ENCODE measurements around the gene ETV2. TPM values are rescaled to one million over a fixed set of nuclear protein-coding genes. Genes with fewer than 3 reads are reported as not detected.
"Not testable (repeated sequence)": the region's sequence is repeated elsewhere in the genome, so short reads cannot be mapped to it uniquely, and the experiment has no call there.

ETV2 gene, protein sequence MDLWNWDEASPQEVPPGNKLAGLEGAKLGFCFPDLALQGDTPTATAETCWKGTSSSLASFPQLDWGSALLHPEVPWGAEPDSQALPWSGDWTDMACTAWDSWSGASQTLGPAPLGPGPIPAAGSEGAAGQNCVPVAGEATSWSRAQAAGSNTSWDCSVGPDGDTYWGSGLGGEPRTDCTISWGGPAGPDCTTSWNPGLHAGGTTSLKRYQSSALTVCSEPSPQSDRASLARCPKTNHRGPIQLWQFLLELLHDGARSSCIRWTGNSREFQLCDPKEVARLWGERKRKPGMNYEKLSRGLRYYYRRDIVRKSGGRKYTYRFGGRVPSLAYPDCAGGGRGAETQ
- total RNA-seq (2014; rRNA removed; shearing (Covaris generic)): 2.8 and 4.9 TPM in 2 replicates

DNA sequence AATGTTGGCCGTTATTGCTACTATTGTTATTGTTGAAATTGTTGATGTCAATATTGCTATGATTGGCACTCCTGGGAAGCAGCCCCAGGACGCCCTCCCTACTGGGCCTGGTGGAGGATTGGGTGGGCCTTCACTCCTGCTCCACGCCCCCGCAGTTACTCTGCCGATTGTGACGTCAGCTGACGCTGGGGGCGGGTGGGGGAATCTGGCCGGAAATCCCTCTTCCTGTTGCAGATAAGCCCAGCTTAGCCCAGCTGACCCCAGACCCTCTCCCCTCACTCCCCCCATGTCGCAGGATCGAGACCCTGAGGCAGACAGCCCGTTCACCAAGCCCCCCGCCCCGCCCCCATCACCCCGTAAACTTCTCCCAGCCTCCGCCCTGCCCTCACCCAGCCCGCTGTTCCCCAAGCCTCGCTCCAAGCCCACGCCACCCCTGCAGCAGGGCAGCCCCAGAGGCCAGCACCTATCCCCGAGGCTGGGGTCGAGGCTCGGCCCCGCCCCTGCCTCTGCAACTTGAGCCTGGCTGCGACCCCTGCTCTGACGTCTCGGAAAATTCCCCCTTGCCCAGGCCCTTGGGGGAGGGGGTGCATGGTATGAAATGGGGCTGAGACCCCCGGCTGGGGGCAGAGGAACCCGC, at the start of gene ETV2:
Gene ETV2 (plus strand): TSS at position 231 of the 637 bp plus-strand sequence. CDS start 716 bp downstream, outside the sequence.
- no peak for DNase-seq (ENCODE audit: low spot score)

DNA sequence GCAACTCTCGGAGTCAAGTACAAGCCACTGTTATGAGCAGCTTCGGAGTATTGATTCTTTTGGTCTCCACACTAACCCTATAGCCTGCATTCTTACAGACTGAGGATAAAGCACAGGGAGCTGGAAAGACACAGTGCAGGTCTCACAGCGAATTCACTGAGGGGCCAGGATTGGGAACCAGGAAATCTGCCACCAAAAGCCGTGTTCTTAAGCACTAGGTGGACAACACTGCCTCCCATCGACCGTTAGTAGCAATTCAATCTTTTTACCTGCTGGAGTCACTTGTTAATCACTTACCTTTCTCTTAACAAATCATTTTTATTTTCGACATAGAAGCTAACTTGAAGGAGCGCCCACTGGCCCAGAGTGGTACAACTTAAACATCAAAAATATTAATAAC, 49.3 kb upstream of the ETV2 start:
- no peak for DNase-seq (ENCODE audit: low spot score)

DNA sequence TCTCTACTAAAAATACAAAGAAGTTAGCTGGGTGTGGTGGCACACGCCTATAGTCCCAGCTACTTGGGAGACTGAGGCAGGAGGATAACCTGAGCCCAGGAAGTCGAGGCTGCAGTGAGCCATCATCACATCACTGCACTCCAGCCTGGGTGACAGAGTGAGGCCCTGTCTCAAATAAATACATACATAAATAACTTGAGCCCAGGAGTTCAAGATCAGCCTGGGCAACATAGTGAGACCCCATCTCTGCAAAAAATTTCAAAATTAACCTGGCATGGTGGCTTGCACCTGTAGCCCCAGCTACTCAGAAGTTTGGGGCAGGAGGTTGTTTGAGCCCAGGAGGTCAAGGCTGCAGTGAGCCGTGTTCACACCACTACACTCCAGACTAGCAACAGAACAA, 46.5 kb upstream of the ETV2 start:
- not testable (repeated sequence) for DNase-seq (ENCODE audit: low spot score)

DNA sequence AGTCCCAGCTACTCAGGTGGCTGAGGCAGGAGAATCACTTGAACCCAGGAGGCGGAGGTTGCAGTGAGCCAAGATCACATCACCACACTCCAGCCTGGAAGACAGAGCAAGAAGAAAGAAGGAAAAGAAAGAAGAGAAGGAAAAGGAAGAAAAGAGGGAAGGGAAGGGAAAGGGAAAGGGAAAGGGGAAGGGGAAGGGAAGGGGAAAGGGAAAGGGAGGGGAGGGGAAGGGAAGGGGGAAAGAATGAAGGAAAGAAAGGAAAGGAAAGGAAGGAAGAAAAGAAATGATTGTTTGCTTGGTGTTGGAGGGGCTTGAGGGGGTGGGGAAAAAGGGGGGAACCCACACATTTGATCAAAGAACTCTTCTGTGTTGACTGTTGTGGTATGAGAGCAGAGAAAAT, 45.6 kb upstream of the ETV2 start:
- no peak for DNase-seq (ENCODE audit: low spot score)

DNA sequence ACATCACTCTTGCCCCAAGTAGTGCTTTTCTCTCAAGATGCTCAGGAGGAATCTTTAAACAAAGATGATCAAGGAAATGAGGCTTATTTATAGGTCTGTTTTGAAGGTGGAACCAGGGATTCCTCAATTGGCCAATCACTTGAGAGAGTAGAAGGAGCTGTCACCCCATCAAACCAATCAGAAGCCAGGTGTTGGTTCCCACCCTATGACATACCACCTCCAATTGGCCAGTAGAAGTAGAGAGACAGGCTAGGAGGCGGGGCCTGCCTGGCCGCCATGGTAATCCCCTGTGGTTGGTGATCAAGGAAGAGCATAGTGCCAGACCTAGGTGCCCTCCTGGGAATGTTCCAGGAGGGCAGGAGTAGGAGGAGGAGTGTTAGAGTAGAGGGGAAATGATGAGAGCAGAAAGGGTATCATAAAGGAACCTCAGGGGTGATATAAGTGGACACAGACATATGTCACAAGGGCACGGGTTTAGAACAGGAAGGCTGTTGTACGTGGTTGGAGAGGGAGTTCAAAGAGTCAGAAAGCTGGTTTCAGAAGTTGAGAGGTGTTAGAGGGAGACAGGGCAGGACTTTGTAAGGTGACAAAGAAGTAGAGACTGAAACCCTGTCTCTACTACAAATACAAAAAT, 45.1 kb upstream of the ETV2 start:
- peak; percentile 36 for DNase-seq (ENCODE audit: low spot score)

DNA sequence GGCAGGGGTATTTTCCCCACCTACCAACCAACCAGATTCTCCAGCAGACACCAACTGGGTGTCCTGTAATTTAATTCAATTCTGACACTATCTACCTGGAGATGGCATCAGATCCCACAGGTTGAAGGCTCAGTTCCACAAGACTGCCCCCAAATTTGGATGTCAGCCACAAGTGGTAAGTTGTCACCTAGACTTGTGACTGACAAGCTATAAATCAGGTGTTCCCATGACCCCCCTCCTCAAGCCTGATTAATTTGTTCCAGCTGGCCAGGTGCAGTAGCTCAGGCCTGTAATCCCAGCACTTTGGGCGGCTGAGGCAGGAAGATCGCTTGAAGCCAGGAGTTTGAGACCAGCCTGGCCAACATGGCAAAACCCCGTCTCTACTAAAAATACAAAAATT, 39.6 kb upstream of the ETV2 start:
- no peak for DNase-seq (ENCODE audit: low spot score)

DNA sequence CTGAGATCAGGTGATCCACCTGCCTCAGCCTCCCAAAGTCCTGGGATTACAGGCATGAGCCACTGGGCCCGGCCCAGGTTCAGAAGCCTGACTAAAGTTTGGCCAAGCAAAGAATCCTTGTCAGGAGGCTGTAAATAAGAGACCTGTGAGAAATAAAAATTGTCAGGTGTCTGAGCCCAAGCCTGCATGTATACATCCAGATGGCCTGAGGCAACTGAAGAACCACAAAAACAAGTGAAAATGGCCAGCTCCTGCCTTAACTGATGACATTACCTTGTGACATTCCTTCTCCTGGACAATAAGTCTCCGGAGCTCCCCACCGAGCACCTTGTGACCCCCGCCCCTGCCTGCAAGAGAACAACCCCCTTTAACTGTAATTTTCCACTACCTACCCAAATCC, 37.1 kb upstream of the ETV2 start:
- not testable (repeated sequence) for DNase-seq (ENCODE audit: low spot score)

DNA sequence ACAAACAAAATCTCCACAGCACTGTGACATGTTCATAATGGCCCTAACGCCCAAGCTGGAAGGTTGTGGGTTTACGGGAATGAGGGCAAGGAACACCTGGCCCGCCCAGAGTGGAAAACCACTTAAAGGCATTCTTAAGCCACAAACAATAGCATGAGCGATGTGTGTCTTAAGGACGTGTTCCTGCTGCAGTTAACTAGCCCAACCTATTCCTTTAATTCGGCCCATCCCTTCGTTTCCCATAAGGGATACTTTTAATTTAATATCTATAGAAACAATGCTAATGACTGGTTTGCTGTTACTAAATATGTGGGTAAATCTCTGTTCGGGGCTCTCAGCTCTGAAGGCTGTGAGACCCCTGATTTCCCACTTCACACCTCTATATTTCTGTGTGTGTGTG, 34.4 kb upstream of the ETV2 start:
- not testable (repeated sequence) for DNase-seq (ENCODE audit: low spot score)

DNA sequence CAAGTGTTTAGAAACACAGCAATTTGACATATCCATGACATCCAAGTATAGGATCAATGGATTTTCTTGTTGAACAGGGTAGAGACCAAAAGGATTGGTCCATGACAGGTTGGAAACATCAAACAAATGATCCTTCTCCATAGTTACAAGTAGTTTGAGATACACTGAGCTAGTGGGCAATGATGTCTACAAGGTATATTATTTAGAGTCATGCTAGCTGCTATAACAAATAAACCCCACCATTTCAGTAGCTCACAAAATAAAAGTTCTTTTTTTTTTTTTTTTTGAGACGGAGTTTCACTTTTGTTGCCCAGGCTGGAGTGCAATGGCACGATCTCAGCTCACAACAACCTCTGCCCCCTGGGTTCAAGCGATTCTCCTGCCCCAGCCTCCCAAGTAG, 33.9 kb upstream of the ETV2 start:
- no peak for DNase-seq (ENCODE audit: low spot score)

DNA sequence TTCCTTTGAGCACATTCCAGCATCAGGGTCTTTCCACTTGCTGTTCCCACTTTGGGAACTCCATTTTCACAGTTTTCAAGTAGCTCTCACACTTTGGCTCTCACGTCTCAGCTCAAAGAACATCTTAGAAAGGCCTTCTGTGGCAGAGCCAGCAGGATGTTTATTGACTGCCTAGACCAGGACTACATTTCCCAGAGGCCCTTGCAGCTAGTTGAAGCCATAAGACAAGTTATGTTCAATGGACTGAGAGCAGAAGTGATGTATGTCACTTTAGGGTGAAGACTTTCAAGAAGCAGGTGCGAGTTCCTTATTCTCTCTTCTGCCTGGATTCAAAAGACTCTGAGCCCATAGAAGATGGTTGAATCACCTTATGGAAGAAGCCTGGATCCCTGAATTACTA, 33.3 kb upstream of the ETV2 start:
- DNase-seq (ENCODE audit: low spot score): no peak

DNA sequence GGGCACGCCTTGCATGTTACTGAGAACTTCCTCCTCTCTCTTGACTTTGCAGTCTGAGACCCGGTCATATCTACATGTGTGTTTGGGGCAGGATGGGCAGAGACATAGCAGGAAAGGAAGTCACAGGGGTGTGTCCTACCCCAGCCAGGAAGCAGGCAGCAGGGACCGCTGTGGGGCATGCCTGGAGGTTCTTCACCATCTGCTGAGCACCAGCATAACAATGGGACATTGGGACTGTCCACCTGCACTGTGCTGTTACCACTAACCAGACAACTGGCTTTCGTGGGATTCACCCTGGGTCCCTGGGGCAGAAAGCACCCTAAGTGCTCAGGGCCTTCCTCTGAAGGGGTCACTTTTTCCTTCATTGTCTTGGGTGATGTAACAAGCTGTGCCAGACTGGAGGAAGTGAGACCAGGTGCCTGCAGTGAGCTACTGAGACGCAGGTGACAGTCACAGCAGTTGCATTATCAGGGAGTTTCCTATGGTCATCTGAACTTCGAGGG, 31.6 kb upstream of the ETV2 start:
- no peak for DNase-seq (ENCODE audit: low spot score)

DNA sequence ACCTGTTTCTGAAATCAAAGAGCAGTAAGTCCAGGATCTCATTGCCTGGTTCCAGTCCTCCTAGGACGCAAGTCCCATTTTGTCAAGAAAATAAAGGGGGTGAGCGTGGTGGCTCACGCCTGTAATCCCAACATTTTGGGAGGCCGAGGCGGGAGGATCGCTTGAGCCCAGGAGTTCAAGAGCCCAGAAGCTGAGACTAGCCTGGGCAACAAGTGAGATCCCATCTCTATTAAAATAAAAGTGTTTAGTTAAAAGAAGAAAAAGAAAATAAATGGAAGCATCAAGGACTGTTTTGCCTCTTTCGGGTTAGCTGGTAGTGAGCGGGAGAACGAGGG, 29.4 kb upstream of the ETV2 start:
- DNase-seq (ENCODE audit: low spot score): no peak

DNA sequence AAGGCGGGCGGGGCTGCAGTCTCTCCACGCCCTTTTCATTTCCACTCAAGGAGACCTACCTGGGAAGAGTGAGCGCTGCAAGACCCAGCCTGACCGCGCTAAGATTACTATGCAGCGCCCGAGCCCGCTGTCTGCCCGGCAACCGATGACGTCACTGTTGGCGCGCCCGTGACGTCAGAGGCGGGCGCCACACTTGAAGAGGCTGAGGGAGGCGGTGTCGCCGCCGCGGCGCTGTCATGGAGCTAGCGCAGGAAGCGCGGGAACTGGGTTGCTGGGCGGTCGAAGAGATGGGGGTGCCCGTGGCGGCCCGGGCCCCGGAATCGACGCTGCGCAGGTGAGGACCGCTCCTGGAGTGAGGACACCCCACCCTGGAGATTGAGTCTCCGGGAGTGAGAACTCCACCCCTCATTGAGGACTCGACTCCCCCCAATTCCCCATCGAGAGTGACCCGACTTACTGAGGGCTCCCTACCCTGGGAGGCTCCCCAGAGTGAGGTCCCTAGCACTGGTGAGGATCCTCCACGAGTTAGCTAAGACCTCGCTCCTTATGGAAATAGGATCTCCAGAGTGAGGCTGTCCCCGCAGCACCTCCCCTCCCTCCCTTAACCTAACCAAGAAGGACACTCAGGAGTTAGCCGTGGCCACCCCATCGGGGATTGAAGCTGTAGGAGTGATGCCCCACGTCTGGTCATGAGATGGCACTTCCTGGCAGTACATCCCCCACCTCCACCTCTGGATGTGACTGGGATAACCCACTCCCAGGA, 28.8 kb upstream of the ETV2 start, which contains the start of gene HAUS5:
Gene HAUS5 (plus strand): TSS at position 177 of the 763 bp plus-strand sequence. CDS start 60 bp downstream, at position 237.
- peak; percentile 99 for DNase-seq (ENCODE audit: low spot score)

DNA sequence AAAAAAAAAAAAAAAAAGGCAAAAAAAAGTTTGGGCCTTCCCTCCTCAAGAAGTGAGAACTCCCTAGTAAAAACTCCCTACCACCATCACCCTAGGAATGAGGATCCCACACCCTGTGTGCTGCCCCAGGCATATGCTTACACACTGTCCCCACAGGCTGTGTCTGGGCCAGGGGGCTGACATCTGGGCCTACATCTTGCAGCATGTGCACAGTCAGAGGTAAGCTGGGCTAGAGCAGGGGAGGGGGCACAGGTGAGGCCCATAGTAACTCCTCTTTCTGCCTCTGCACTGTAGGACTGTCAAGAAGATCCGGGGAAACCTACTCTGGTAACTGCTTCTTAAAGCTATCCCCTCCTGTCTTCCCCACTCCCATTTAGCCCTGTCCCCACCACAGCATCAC, 28.0 kb upstream of the ETV2 start:
- no peak for DNase-seq (ENCODE audit: low spot score)

DNA sequence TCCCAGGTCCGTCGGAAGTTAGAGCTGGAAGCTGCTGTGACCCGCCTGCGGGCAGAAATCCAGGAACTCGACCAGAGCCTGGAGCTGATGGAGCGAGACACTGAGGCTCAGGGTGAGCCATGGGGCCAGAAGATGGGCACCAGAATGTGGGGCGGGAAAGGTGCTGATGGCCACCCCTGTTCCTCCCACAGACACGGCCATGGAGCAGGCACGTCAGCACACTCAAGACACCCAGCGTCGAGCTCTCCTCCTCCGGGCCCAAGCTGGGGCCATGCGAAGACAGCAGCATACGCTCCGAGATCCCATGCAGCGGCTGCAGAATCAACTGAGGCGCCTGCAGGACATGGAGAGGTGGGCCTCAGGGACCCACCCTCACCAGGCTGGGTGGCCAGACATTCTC, 26.5 kb upstream of the ETV2 start:
- DNase-seq (ENCODE audit: low spot score): no peak

DNA sequence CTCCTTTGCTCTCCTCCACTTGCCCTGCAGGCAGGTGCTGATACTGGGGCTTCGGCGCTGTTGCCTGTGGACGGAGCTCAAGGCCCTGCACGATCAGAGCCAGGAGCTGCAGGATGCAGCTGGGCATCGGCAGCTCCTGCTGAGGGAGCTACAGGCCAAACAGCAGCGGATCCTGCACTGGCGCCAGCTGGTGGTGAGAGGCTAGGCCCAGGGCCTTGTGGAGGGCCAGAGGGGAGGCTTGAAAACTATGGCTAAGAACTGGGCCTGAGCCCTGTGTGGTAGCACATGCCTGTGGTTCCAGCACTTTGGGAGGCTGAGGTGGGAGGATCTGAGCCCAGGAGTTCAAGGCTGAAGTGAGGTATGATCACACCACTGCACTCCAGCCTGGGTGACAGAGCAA, 22.7 kb upstream of the ETV2 start:
- DNase-seq (ENCODE audit: low spot score): no peak

DNA sequence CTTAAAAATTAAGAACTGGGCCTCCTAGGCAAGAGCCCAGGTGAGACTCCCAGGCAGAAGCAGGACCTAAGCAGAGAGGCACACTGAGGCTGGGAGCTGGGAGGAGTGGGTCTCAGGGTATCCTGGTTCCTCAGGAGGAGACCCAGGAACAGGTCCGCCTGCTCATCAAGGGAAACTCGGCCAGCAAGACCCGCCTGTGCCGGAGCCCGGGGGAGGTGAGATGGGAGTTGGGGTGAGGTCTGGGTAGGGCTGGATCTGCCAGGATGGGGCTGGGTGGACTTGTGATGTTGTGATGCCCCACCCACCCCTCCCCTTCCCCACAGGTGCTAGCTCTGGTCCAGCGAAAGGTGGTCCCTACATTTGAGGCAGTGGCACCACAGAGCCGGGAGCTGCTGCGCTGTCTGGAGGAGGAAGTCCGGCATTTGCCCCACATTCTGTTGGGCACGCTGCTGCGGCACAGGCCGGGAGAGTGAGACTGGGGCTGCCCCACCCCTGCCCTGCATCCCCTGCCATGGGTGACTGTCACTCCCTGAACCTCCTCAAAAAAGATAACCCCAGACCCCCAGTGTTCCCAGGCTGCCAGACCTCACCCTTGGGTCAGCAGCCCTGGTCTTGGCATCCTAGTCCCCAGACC, 22.1 kb upstream of the ETV2 start:
- DNase-seq (ENCODE audit: low spot score): no peak

DNA sequence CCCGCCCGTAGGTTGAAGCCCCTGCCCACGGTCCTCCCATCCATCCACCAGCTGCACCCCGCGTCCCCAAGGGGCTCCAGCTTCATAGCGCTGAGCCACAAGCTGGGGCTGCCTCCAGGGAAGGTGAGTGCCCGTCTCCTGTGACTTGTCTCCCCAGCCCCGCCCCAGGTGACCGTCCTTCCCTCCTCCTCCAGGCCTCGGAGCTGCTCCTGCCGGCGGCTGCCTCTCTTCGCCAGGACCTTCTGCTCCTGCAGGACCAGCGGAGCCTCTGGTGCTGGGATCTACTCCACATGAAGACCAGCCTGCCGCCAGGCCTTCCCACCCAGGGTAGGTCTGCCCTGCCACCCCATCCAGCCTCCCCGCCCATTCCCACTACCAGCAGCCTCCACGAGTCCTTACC, 21.5 kb upstream of the ETV2 start:
- DNase-seq (ENCODE audit: low spot score): no peak

DNA sequence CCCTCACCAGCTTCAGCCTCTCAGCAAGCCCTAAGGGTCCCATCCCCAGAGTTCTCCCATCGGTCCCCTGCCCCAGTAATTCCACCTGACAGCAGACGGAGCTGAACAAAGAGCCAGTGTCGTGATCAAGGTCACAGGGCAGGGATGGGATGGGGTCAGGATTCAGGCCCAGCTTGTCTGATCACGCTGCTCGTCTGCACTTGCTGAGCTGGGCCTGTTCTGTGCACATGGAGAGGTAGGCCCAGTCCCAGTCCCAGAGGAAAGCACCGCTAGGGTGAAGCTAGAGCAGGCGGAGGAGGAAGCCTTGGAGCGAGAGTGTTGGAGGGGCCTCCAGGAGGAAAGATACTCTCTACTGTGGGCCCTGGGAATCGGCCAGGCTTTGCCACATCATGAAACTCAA, 19.8 kb upstream of the ETV2 start:
- no peak for DNase-seq (ENCODE audit: low spot score)

DNA sequence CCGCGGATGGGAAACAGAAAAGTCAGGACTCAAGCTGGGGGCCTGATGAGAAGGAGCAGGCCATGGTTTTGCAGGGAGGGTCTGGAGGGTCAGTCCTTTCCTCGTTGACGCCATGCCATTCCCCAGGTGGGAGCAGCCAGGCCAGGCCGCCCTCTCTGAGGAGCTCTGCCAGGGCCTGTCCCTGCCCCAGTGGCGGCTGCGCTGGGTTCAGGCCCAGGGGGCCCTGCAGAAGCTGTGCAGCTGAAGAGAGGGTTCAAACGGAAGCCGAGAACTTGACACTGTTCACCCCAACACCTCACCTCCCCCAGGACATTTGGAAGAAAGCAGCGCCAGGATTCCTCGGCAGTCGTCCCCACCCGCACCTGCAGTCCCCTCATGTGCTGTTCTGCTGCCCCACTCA, 18.8 kb upstream of the ETV2 start:
- no peak for DNase-seq (ENCODE audit: low spot score)

DNA sequence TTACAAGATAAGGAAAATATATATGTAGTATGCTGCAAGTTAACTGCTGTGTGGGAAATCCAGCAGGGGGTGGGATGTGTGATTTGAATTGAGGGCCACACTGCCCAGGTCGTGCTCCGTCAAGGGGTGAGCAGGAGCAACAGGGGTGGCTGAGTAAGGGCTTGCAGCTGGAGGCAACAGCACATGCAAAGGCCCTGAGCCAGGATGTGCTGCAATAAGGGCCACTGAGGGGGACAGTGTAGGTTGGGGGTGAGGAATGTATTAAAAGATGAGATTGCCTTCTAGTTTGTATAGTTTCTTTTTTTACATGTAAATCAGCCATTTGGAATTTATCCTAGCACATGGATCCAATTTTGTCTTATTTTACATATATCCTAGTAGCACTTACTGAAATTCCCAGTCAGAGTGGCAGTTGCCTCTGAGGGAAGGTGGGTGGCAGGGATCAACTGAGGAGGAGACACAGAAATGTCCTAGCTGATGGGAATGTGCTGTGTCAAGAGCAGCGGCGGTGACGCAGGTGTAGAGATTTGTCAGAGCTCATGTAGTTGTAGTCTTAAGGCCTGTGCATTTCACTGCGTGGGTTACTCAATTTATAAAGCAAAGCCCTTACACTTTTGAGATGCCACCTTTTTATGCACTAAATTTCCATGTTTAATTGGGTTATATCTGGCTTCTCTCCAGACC, 18.1 kb upstream of the ETV2 start:
- DNase-seq (ENCODE audit: low spot score): no peak
